MG63 (cell line): ENCODE results near the gene TBC1D1. TPM values are rescaled to one million over a fixed set of nuclear protein-coding genes. Genes with fewer than 3 reads are reported as not detected.

ENCODE experiments used
- DNase-seq: peaks from one replicate; pipeline ENCODE4 v3.0.0-alpha.2; 2020
- H3K27me3 ChIP-seq: fragments of 250-450 bp; sonication (Bioruptor Pico); 2 replicates; pipeline ENCODE4 v1.5.1; 2020; ENCODE audit warnings: mild to moderate bottlenecking, moderate library complexity
- H3K36me3 ChIP-seq: fragments of 250-450 bp; sonication (Bioruptor Pico); 2 replicates; pipeline ENCODE4 v1.5.1; 2020; ENCODE audit warnings: mild to moderate bottlenecking, moderate library complexity
- H3K4me3 ChIP-seq: fragments of 250-450 bp; sonication (Bioruptor Pico); 2 replicates; pipeline ENCODE4 v1.5.1; 2020; ENCODE audit warnings: mild to moderate bottlenecking, moderate library complexity
- H3K9me3 ChIP-seq: fragments of 250-450 bp; sonication (Bioruptor Pico); 2 replicates; pipeline ENCODE4 v1.5.1; 2020; ENCODE audit warnings: mild to moderate bottlenecking, moderate library complexity
- total RNA-seq: library from RNA; depleted of rRNA; stranded (reverse); fragments of >200 nt; shearing (Covaris generic); gene quantifications from 2 replicates; pipeline ENCODE4 v1.2.3, GENCODE V29; 2014; ENCODE audit warnings: low replicate concordance

Gene TBC1D1
- total RNA-seq, 1 experiment from 2014 or later = 15.5 TPM

DNA sequence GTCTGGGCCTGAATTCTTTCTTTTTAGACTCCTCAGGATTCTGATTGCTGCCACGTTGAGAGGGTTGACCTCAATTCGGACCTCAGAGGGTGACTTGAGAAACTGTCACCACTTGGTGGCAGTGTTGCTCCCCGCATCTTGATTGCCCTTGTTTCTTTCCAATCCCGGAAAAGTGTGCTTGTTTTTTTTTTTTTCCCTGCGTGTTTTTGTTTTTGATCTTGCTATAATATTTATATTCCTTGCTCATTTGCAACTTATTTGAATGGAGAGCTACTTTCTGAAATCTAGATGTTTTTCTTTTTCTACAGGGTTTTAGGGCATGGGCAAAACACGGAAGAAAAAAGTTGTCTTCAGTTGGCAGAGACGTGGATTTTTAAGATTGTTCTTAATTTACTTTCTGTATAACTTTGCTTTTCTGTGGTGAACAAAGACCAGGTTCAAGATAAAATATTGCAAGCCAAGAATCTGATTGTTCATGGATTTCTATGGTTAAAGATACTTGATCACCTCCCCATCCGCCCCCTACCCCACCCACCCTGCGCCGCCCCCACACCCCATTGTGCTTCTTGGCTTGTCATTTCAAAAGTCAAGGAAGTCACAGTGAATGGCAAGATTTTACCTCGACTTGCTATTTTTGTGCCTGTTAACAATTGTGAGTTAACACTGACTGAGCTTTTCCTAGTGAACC lies 171.3 kb downstream of the TBC1D1 start:
- peak; percentile 49 for DNase-seq
- Histone ChIP-seq H3K36me3 (no peaks in the 10 kb centered on the region), H3K9me3 (no peaks in the 10 kb centered on the region), H3K27me3 (no peaks in the 10 kb centered on the region), H3K4me3 (no peak overlapping the region)

DNA sequence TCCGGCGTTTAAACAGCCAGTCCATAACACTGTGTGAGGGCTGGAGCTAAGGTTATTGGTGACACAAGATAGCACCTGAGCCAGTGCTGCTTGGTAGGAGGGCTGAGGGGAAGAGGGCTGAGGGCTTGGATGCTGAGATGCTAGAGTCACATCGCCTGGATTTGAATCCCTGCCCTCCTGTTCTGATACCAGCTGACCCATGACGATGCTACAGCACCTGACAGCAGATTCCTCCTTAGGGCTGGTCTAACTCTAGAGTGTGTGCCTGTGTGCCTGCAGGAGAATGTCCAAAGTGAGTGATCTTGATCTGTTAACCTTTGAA lies 171.9 kb downstream of the TBC1D1 start:
- H3K27me3 ChIP-seq = no peaks in the 10 kb centered on the region
- no peaks in the 10 kb centered on the region for H3K9me3 ChIP-seq

DNA sequence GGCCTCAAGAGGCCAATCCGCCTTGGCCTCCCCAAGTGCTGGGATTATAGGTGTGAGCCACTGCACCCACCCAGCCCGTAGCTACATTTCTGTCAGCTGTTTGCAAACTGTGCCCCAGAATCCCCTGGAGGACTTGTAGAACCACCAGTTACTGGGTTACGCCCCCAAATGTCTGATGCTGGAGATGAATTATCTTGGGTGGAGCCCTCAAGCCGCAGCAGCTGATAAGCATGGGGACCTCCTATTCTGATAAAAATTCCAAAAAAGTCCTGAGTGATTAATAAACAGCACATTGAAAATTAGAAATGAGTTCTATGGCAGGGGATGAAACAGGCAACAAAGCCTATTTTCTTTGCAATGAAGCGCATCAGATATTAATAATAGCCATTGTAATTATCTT lies 174.3 kb downstream of the TBC1D1 start:
- H3K36me3 ChIP-seq = no peaks in the 10 kb centered on the region
- no peak overlapping the region for H3K4me3 ChIP-seq

More for the DNA sequence above, 171.9 kb downstream of the TBC1D1 start:
- Histone ChIP-seq H3K4me3 (no peak overlapping the region), H3K36me3 (no peaks in the 10 kb centered on the region)
- no peak for DNase-seq

DNA sequence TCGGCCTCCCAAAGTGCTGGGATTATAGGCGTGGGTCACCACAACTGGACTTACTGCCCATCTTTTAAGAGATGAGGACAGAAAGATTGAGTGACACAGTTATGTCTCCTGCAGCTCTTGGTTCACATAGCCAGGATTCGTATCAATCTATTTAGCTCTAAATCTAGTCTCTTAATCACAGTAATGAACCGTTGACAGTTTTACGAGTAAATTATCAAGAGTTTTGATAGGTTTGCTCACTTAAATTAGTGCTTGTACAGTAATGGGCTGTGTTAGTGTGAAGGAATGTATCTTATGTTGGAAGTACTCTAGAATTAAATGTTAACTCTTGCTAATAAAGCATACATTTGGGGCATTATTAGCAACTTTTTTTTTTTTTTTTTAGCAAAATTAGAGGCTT lies 175.0 kb downstream of the TBC1D1 start:
- H3K36me3 ChIP-seq = no peaks in the 10 kb centered on the region
- H3K4me3 ChIP-seq = no peak overlapping the region
- H3K9me3 ChIP-seq = no peaks in the 10 kb centered on the region
- no peak for DNase-seq
- no peaks in the 10 kb centered on the region for H3K27me3 ChIP-seq

More for the DNA sequence above, 174.3 kb downstream of the TBC1D1 start:
- Histone ChIP-seq H3K9me3 (no peaks in the 10 kb centered on the region), H3K27me3 (no peaks in the 10 kb centered on the region)
- DNase-seq = no peak

DNA sequence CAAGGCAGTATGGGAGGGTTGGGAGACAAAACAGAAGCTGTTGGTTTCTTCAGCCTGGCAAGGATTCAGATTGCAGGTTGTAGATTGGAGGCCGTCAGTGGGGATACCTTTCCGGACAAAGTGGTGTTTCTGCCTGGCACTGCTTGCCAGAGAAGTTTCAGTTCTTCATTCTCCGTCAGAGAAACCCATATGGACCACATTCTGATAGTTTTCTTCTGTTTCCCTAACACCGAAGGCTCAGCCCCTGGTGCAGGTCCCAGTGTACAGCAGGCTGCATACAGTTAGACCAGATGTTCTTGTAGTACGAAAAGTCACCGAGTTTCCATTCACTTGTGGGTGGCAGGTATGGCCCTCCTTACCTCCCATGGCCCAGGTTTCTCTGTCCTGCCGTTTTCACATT lies 176.6 kb downstream of the TBC1D1 start:
- H3K9me3 ChIP-seq = no peaks in the 10 kb centered on the region
- H3K27me3 ChIP-seq = no peaks in the 10 kb centered on the region
- H3K4me3 ChIP-seq = no peak overlapping the region
- no peak for DNase-seq
- H3K36me3 ChIP-seq = no peaks in the 10 kb centered on the region

DNA sequence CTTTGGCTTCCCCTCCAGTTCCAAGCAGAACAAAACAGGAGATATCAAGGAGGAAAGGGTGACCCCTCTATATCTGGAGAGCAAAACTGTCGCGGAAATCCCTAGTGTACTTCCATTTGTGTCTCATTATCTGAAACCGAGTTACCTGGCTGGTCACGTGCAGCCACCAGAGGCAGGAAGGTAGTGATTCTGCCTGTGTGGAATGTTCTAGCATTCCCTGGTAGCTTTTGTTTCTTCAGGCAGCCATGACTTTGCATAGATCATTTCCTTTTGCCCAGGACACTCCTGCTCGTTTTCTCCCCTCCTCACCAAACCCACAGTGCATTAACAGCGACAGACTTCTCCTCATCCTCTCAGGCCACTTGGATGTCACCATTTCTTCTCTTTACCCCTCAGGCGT lies 177.2 kb downstream of the TBC1D1 start:
- H3K9me3 ChIP-seq = no peaks in the 10 kb centered on the region
- no peaks in the 10 kb centered on the region for H3K36me3 ChIP-seq
- no peak for DNase-seq
- H3K27me3 ChIP-seq = no peaks in the 10 kb centered on the region
- no peak overlapping the region for H3K4me3 ChIP-seq

DNA sequence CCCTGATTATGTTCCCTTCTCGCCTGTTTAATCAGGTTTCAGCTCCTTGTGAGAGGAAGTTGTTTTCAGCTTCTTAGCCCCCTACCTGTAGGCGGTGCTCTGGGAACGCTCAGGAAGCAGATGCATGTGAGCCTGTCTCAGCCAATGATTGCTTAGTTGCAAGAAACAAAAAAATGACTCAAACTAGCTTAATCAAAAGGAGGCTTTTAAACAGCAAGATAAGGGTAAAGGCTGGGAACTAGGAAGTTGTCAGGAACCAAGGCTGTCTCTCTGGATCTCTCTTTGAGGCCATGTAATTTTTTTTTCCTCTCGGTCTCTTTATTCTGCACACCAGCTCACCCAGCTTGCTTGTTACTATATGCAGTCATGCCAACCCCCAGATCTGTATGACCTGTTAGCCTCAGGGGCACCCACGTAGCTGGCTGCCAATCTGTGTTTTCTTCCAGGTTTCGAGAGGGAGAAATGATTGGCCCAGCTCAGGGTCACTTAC lies 178.4 kb downstream of the TBC1D1 start:
- H3K36me3 ChIP-seq = no peaks in the 10 kb centered on the region
- H3K9me3 ChIP-seq = no peaks in the 10 kb centered on the region
- no peak for DNase-seq
- H3K27me3 ChIP-seq = no peaks in the 10 kb centered on the region
- no peak overlapping the region for H3K4me3 ChIP-seq

DNA sequence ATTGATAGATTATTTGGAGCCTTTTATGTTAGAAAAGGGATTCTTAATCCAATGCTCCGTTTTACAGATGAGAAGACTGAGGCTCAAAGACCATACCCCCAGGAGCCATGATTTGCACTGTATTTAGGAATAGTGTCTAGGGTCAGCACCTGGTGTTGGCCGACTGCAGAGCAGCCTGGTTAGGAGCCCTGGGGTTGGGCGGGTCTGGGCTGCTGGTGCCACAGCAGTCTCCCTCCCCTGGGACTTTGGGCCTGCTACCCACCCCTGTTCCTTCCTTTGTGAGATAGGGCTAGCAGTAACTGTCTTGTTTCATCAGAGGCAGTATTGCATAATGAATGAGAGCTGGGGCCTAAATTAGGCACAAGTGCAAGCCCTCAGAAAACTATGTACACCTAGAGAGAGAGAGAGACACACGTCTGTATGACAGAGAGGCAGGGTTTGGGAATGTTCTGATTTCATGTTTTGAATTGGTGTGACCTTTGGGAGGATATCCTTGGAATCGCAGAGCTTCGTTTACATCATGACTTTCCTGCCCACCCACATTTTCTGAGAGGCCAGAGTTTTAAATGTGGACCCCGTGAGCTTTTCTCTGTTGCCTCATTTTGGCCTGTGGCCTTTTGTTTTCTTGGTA lies 181.0 kb downstream of the TBC1D1 start:
- H3K36me3 ChIP-seq = no peaks in the 10 kb centered on the region
- H3K9me3 ChIP-seq = no peaks in the 10 kb centered on the region
- H3K4me3 ChIP-seq = no peak overlapping the region
- no peaks in the 10 kb centered on the region for H3K27me3 ChIP-seq
- DNase-seq = no peak

DNA sequence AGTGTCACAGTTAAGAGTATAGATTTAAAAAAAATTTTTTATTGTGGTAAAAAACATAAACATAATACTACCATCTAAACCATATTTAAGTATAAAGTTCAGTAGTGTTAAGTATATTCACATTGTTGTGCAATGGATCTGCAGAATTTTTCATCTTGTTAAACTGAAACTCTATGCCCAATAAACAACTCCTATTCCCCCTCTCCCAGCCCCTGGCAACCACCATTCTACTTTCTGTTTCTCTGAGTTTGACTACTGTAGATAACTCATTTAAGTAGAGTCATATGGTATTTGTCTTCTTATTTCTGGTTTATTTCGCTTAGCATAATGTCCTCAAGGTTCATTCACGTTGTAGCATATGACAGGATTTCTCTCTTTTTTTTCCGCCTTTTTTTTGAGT lies 181.7 kb downstream of the TBC1D1 start:
- no peaks in the 10 kb centered on the region for H3K36me3 ChIP-seq
- DNase-seq = no peak
- no peaks in the 10 kb centered on the region for H3K9me3 ChIP-seq
- no peak overlapping the region for H3K4me3 ChIP-seq
- no peaks in the 10 kb centered on the region for H3K27me3 ChIP-seq

DNA sequence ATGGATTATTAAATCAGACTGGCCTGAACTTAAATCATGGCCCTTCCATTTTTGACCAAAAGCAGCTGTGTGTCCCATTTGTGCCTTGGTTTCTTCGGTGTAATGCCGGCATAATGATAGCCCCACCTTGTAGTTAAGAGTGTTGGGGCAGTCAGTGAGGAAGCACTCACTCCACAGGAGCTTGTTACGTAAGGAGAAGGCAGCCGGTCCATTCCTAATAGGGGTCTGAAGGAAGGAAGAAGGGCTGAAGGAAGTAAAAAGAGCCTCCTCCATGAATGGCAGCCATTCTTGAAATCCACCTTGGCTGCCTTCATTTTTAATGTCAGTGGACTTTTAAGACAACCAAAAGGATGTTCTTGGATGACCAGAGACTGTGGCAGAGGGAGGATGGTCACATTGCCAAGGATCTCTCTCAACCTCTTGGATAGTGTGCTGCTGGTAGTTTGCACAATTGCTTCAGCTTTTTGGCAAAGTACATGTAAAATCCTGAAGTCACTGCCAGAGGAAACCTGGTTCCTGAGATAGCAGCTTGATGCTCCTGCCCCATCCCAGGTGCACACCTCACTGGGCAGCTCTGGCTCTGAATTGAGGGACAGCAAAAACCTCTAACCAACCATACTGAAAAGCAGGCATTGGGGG lies 182.8 kb downstream of the TBC1D1 start:
- Histone ChIP-seq H3K4me3 (no peak overlapping the region), H3K27me3 (no peaks in the 10 kb centered on the region), H3K9me3 (no peaks in the 10 kb centered on the region), H3K36me3 (no peaks in the 10 kb centered on the region)
- DNase-seq = no peak

DNA sequence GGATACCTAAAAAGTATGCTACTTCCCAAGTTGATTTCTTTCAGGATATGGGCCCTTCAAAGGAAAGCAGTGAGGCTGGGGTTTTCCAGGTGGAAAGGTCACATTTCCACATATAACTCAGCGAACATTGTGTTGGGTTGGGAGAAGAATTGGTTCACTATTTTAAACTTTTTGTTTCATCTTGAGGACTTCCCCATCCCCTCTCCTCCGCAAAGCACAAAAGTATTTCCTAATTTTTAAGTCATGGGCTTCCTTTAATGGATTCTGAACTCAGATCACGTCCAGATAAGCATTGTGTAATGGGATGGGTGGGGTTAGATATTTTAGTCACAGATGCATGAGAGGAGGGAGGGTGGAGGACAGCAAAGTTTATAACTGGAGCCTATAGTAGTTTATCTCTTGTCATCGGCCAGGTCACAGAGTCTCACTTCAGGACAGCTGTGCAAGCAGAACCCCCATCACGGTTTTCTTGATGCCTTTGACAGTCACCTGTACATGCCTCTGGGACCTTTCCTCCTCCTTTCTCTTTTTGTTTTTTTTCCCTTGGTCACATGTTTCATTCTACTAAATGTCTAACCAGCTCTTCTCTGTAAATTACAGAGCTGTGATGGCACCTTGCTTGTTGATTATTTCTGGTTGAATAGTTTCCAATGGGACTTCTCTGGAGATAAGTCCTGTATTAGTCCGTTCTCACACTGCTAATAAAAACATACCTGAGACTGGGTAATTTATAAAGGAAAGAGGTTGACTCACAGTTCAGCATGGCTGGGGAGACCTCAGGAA lies 184.7 kb downstream of the TBC1D1 start:
- Histone ChIP-seq H3K4me3 (no peak overlapping the region), H3K9me3 (no peaks in the 10 kb centered on the region), H3K36me3 (no peaks in the 10 kb centered on the region), H3K27me3 (no peaks in the 10 kb centered on the region)
- DNase-seq = no peak

DNA sequence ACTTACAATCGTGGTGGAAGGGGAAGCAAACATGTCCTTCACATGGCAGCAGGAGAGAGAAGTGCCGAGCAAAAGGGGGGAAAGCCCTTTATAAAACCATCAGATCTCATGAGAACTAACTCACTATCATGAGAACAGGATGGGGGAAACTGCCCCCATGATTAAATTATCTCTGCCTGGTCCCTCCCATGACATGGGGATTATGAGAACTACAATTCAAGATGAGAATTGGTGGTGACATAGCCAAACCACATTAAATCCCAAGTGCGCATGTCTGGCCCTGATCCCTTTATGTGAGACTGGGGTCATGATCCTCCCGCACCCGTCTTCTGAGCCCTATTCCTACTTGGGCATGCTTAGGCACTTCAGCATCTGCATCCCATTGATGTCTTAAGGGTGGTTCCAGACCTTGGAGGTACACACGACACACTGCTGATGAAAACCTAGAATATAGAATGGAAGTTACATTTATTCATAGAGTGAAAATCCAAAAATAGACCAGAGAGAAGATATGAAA lies 185.3 kb downstream of the TBC1D1 start:
- Histone ChIP-seq H3K9me3 (no peaks in the 10 kb centered on the region), H3K4me3 (no peak overlapping the region), H3K27me3 (no peaks in the 10 kb centered on the region), H3K36me3 (no peaks in the 10 kb centered on the region)
- no peak for DNase-seq

DNA sequence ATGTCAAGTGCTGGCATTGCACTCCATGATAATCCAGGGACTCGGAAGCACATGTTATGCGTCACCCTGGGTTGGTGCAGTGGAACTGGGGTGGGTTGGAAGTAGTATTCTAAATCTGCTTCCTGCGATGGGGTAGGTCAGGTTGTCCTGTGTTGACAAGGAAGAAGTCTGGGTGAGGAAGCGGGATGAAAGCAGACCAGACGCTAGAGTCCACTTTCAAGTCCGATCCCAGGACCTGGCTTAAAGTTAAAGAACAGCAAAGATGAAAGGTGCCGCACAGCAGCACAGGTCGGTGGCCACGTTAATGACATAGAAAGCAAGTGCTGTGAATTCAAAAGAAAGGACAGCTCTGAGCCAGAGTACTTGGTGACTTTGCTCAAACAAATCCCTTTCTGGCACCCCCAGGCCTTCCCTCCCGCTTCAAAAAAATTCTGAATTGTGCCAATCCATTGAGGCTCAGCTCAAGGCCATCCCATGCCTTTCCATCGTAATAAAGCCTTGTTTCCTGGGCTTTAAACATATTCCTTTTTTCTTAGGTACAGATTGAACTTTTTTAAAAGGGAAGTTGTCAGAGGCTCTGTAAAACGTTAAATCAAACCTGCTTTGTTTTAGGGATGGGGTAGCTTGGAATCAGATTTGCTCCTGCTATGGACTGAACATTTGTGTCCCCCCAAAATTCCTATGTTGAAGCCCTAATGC lies 187.1 kb downstream of the TBC1D1 start:
- Histone ChIP-seq H3K9me3 (no peaks in the 10 kb centered on the region), H3K36me3 (no peaks in the 10 kb centered on the region), H3K4me3 (no peak overlapping the region), H3K27me3 (no peaks in the 10 kb centered on the region)
- no peak for DNase-seq

DNA sequence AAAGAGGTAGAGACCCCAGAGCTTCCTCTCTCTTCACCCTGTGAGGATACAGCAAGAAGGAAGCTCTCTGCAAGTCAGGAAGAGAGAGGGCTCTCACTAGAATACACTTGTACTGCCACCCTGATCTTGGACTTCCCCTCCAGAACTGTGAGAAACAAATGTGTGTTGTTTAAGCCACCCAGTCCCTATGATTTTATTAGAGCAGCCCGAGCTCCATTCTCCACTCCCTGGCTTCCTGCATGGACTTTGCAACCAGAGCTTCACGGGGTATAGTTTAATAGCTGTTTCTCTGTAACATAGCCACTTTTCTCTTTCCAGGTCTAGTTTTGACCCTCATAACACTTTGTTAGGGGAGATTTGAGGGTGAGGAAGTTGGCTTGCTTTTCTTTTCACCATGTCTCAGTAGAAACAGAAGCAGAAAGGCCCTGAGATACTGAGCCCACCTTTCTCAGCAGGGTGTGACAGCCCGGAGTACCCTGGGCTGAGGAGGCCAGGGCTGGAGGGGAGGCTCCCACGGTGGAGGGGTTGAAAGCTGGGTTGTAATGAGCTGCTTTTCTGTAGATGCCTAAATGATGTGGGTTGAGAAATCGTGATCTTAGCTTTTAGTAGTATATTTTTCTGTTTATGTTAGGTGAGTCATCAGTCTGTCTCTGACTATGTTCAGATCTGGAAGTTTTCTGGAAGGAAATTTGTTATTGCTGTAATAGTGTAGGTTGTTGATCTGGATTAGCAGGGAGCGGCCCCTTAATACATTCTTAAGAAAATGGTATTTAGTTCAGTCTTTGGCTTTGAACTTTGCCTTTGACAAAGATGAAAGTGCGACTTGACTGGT lies 187.9 kb downstream of the TBC1D1 start:
- H3K9me3 ChIP-seq = no peaks in the 10 kb centered on the region
- peak; percentile 16 for DNase-seq
- no peaks in the 10 kb centered on the region for H3K27me3 ChIP-seq
- H3K4me3 ChIP-seq = no peak overlapping the region
- H3K36me3 ChIP-seq = no peaks in the 10 kb centered on the region

DNA sequence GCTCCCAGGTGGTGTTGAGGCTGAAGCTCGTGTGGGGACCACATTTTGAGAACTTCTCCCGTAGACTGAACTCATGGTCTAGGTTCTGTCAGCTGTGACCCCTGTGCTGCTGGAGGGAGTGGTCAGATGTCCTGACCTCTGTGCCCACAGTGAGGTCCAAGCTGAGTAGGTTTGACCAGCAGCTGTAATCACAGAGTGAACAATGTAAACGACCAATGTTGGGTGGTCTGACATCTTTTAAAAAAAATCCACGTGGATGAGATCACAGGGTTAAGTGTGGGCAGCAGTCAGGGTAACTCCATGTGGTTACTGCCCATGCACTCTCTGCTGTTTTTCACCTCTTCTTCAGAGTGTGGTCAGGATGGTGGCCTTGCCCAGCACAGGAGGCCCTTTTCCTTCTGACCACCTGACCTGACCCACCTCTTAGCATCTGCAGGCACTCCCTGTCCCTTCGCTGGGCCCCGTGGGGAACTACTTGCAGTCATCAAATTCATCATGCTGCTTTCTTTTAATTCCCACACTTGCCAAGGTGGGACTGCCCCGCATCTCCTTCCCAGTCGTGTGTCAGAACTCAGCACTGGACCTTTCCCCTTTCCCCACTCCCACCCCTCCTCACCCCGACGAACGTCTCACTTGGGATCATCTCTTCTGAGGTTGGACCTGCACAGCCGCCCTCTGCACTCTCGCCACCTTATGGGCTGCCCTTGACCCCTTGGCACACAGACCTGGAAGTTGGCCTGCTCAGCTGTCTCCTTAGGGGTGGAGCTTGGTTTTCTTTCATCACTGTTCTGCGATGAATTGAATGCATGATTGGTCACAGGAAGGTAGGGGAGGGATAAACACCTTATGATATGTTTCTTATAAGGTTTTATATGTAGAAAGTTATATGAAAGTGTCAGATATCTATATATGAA lies 189.4 kb downstream of the TBC1D1 start:
- H3K36me3 ChIP-seq = no peaks in the 10 kb centered on the region
- DNase-seq = no peak
- no peaks in the 10 kb centered on the region for H3K9me3 ChIP-seq
- H3K27me3 ChIP-seq = no peaks in the 10 kb centered on the region
- no peak overlapping the region for H3K4me3 ChIP-seq
